H9 (cell line): ENCODE results near the gene MAP3K8. TPM values are rescaled to one million over a fixed set of nuclear protein-coding genes. Genes with fewer than 3 reads are reported as not detected.

Source experiments
- DNase-seq: peaks from one replicate; pipeline ENCODE4 v3.0.0-alpha.2; 2017
- H2AFZ ChIP-seq: one replicate; pipeline ENCODE4 v1.6.1; 2013; ENCODE audit warnings: mild to moderate bottlenecking, low read length, control low read depth, moderate library complexity
- H2AK5ac ChIP-seq: 2 replicates; pipeline ENCODE4 v1.6.1; 2013; ENCODE audit warnings: low read length, control low read depth, mixed read lengths; ENCODE audit not compliant: insufficient read length
- H2BK120ac ChIP-seq: one replicate; pipeline ENCODE4 v1.6.1; 2013; ENCODE audit warnings: low read depth, mild to moderate bottlenecking, low read length, control low read depth, inconsistent platforms; ENCODE audit not compliant: poor library complexity, severe bottlenecking
- H2BK12ac ChIP-seq: 2 replicates; pipeline ENCODE4 v1.6.1; 2013; ENCODE audit warnings: low read length, control low read depth, mixed read lengths, low read depth; ENCODE audit not compliant: insufficient read length
- H2BK15ac ChIP-seq: 2 replicates; pipeline ENCODE4 v1.6.1; 2013; ENCODE audit warnings: low read depth, low read length, control low read depth
- H2BK20ac ChIP-seq: one replicate; pipeline ENCODE4 v1.6.1; 2013; ENCODE audit warnings: low read depth, mild to moderate bottlenecking, low read length, control low read depth, inconsistent platforms; ENCODE audit not compliant: poor library complexity, severe bottlenecking
- H2BK5ac ChIP-seq: 2 replicates; pipeline ENCODE4 v1.6.1; 2013; ENCODE audit warnings: low read length, control low read depth, mixed read lengths; ENCODE audit not compliant: insufficient read length
- H3K14ac ChIP-seq: 2 replicates; pipeline ENCODE4 v1.6.1; 2013; ENCODE audit warnings: low read length, control low read depth; ENCODE audit not compliant: insufficient read depth
- H3K18ac ChIP-seq: 2 replicates; pipeline ENCODE4 v1.6.1; 2013; ENCODE audit warnings: low read depth, mild to moderate bottlenecking, mixed read lengths, low read length, control low read depth; ENCODE audit not compliant: insufficient read length
- H3K23ac ChIP-seq: 2 replicates; pipeline ENCODE4 v1.6.1; 2013; ENCODE audit warnings: low read length, control low read depth, mixed read lengths, low read depth; ENCODE audit not compliant: insufficient read length
- H3K23me2 ChIP-seq: 2 replicates; pipeline ENCODE4 v1.6.1; 2013; ENCODE audit warnings: low read depth, mild to moderate bottlenecking, mixed read lengths, low read length, control low read depth; ENCODE audit not compliant: insufficient read length, poor library complexity, severe bottlenecking
- H3K27ac ChIP-seq: 2 replicates; pipeline ENCODE4 v1.5.1; 2013; ENCODE audit warnings: low read length, control low read depth, mixed read lengths, low read depth; ENCODE audit not compliant: insufficient read length
- H3K27me3 ChIP-seq: 2 replicates; pipeline ENCODE4 v1.6.1; 2013; ENCODE audit warnings: low read length, control low read depth, inconsistent platforms; ENCODE audit not compliant: insufficient read depth
- H3K4ac ChIP-seq: 2 replicates; pipeline ENCODE4 v1.6.1; 2013; ENCODE audit warnings: low read depth, mild to moderate bottlenecking, control low read depth, inconsistent platforms, low read length, moderate library complexity
- H3K4me1 ChIP-seq: 2 replicates; pipeline ENCODE4 v1.6.1; 2013; ENCODE audit warnings: low read length, control low read depth, inconsistent platforms; ENCODE audit not compliant: insufficient read depth
- H3K4me2 ChIP-seq: 2 replicates; pipeline ENCODE4 v1.6.1; 2013; ENCODE audit warnings: low read length, control low read depth, mixed read lengths; ENCODE audit not compliant: insufficient read length, insufficient read depth
- H3K56ac ChIP-seq: 2 replicates; pipeline ENCODE4 v1.6.1; 2013; ENCODE audit warnings: low read depth, mild to moderate bottlenecking, mixed read lengths, low read length, control low read depth; ENCODE audit not compliant: insufficient read length
- H3K79me1 ChIP-seq: 2 replicates; pipeline ENCODE4 v1.6.1; 2013; ENCODE audit warnings: low read depth, mild to moderate bottlenecking, moderate library complexity, low read length, control low read depth, inconsistent platforms; ENCODE audit not compliant: insufficient read depth, poor library complexity, severe bottlenecking
- H3K79me2 ChIP-seq: 2 replicates; pipeline ENCODE4 v1.6.1; 2013; ENCODE audit warnings: low read length, control low read depth, inconsistent platforms; ENCODE audit not compliant: insufficient read depth
- H3K9ac ChIP-seq: 2 replicates; pipeline ENCODE4 v1.6.1; 2013; ENCODE audit warnings: low read length, control low read depth, mixed read lengths; ENCODE audit not compliant: insufficient read length; ENCODE audit errors: extremely low read depth
- H3K9me3 ChIP-seq: one replicate; pipeline ENCODE4 v1.6.1; 2013; ENCODE audit warnings: low read depth, low read length, inconsistent platforms; ENCODE audit not compliant: control insufficient read depth
- H3T11ph ChIP-seq: one replicate; pipeline ENCODE4 v1.6.1; 2013; ENCODE audit warnings: mild to moderate bottlenecking, low read length, control low read depth, inconsistent platforms
- H4K20me1 ChIP-seq: one replicate; pipeline ENCODE4 v1.6.1; 2013; ENCODE audit not compliant: control insufficient read depth, insufficient read length, insufficient read depth
- H4K5ac ChIP-seq: 2 replicates; pipeline ENCODE4 v1.6.1; 2013; ENCODE audit warnings: low read depth, mild to moderate bottlenecking, mixed read lengths, low read length, control low read depth; ENCODE audit not compliant: insufficient read length
- H4K8ac ChIP-seq: replicated peaks from 2 replicates; pipeline ENCODE4 v1.6.1; 2013; ENCODE audit warnings: low read length, control low read depth, mixed read lengths, low read depth; ENCODE audit not compliant: insufficient read length
- H4K91ac ChIP-seq: 2 replicates; pipeline ENCODE4 v1.6.1; 2013; ENCODE audit warnings: low read depth, mild to moderate bottlenecking, moderate library complexity, mixed read lengths, low read length, control low read depth; ENCODE audit not compliant: insufficient read length
- H3K27ac Mint-ChIP-seq, 3 experiments: 2 replicates in 2 of 3; 3 replicates in 1 of 3; pipeline ENCODE4 v1.8.0; 2020 to 2021; ENCODE audit warnings: mixed read lengths in 3 of 3, mild to moderate bottlenecking in 1 of 3, moderate library complexity in 1 of 3
- H3K27me3 Mint-ChIP-seq: 2 replicates; pipeline ENCODE4 v1.8.0; 2021; ENCODE audit warnings: low read depth, mild to moderate bottlenecking, moderate library complexity, mixed read lengths
- H3K36me3 Mint-ChIP-seq, 3 experiments: 2 replicates in 2 of 3; 3 replicates in 1 of 3; pipeline ENCODE4 v1.8.0; 2020 to 2021; ENCODE audit warnings: low read depth in 3 of 3, mixed read lengths in 3 of 3; ENCODE audit not compliant: insufficient read depth in 1 of 3
- H3K4me1 Mint-ChIP-seq, 2 experiments: 2 replicates each; pipeline ENCODE4 v1.8.0; 2020; ENCODE audit warnings: mixed read lengths in 2 of 2
- H3K4me3 Mint-ChIP-seq, 2 experiments: 2 replicates in 1 of 2; 3 replicates in 1 of 2; pipeline ENCODE4 v1.8.0; 2020 to 2021; ENCODE audit warnings: mild to moderate bottlenecking in 2 of 2, mixed read lengths in 2 of 2, moderate library complexity in 1 of 2
- H3K9me3 Mint-ChIP-seq, 2 experiments: 2 replicates in 1 of 2; 3 replicates in 1 of 2; pipeline ENCODE4 v1.8.0; 2020; ENCODE audit warnings: mild to moderate bottlenecking in 2 of 2, mixed read lengths in 2 of 2, moderate library complexity in 1 of 2
- WGBS: extraction: QIAGEN DNeasy Blood & Tissue Kit; methylation state at CpG from one replicate; pipeline ENCODE4 v1.1.7; 2013; ENCODE audit warnings: missing lambda C conversion rate, low lambda C conversion rate, mixed read lengths; ENCODE audit not compliant: insufficient read length; ENCODE audit errors: extremely low coverage; 5-methylcytosine and 5-hydroxymethylcytosine counted together
- total RNA-seq: library from RNA; stranded (reverse); gene quantifications from 2 replicates; pipeline ENCODE4 v1.2.1, GENCODE V29; 2021
- TF ChIP-seq, protein P1 (sequence below): fragments of 200-600 bp; sonication (generic); conservative IDR thresholded peaks from 3 replicates; pipeline ENCODE4 v1.8.0; 2021; ENCODE audit warnings: antibody characterized with exemption, mild to moderate bottlenecking

Gene MAP3K8
- total RNA-seq, 1 experiment from 2014 or later, result 3.5 TPM

DNA sequence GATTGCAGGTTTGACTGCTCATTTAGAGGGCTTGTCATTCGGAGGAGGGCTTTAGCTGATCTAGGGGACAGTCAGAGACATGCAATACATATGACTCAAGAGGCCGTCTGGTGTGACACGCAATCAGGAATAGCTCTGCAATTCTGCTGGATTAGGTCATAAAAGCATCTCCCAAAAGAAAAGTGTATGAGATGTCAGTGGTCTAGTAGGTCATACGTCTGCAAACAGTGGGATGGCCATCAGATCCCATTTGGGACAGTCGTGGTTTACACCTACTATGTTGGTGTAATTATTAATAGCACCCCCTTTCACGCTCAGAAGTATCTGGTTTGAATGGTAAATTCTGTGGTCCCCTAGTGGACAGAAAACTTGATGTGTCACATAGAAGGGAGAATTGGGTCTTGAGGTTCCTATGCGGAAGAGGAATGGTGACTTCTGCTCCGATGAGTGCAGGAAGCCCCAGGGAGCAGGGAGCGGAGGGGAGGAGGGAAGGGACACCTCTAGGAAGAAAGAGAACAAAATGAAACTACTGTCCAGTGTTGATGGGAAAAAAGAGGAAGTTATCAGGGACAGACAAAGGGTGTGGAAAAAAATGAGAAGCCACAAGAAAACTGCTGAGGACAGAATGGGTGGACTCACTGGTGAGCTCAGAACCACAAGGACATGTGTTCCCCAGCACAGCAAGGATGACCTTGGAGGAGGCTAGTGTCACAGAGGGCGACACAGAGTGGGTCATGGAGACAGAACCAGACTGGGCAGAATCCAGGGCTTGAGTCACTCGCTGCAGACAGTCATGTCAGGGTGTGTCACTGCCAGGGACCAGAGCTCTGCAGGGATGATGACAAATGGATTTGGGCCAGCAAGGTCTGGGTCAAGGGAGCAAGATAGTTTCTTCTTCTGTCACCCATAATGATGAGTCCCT, 59.9 kb downstream of the MAP3K8 start:
- no peaks in the 10 kb centered on the region for H3K23me2 ChIP-seq
- H3K4me2 ChIP-seq, result no peak overlapping the region
- TF ChIP-seq, protein P1, sequence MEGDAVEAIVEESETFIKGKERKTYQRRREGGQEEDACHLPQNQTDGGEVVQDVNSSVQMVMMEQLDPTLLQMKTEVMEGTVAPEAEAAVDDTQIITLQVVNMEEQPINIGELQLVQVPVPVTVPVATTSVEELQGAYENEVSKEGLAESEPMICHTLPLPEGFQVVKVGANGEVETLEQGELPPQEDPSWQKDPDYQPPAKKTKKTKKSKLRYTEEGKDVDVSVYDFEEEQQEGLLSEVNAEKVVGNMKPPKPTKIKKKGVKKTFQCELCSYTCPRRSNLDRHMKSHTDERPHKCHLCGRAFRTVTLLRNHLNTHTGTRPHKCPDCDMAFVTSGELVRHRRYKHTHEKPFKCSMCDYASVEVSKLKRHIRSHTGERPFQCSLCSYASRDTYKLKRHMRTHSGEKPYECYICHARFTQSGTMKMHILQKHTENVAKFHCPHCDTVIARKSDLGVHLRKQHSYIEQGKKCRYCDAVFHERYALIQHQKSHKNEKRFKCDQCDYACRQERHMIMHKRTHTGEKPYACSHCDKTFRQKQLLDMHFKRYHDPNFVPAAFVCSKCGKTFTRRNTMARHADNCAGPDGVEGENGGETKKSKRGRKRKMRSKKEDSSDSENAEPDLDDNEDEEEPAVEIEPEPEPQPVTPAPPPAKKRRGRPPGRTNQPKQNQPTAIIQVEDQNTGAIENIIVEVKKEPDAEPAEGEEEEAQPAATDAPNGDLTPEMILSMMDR, result peak; percentile 22; the same call in 1 of the 3 replicates
- no peak overlapping the region for H2AFZ ChIP-seq
- H3K4me1 ChIP-seq, result no peaks in the 10 kb centered on the region
- no peak overlapping the region for H4K5ac ChIP-seq
- H3K27me3 Mint-ChIP-seq, result peaks cover 12% of the 10 kb centered on the region
- no peak overlapping the region for H3T11ph ChIP-seq
- H3K9me3 Mint-ChIP-seq, result no peaks in the 10 kb centered on the region
- H3K4me1 Mint-ChIP-seq, result peaks cover 12 to 13% of the 10 kb centered on the region in 2 experiments
- no peak overlapping the region for H2BK5ac ChIP-seq
- H3K9me3 ChIP-seq, result no peaks in the 10 kb centered on the region
- H2AK5ac ChIP-seq, result no peak overlapping the region
- H3K4me3 Mint-ChIP-seq, result no peak overlapping the region
- no peak overlapping the region for H3K18ac ChIP-seq
- no peak overlapping the region for H2BK15ac ChIP-seq
- H3K9ac ChIP-seq, result no peak overlapping the region
- H4K8ac ChIP-seq, result no peak overlapping the region
- H3K79me1 ChIP-seq, result no peaks in the 10 kb centered on the region
- H2BK12ac ChIP-seq, result no peak overlapping the region
- H3K79me2 ChIP-seq, result no peaks in the 10 kb centered on the region
- H3K23ac ChIP-seq, result no peak overlapping the region
- no peaks in the 10 kb centered on the region for H3K36me3 Mint-ChIP-seq
- no peak overlapping the region for H3K27ac ChIP-seq
- H4K91ac ChIP-seq, result no peak overlapping the region
- WGBS, result no CpG with 5 or more reads among the region's 11 CpGs
- no peak overlapping the region for H3K56ac ChIP-seq
- no peaks in the 10 kb centered on the region for H3K27me3 ChIP-seq
- no peak overlapping the region; a peak in 1 of 7 replicates for H3K27ac Mint-ChIP-seq
- no peak overlapping the region for H3K14ac ChIP-seq
- H4K20me1 ChIP-seq, result no peaks in the 10 kb centered on the region
- H3K4ac ChIP-seq, result no peak overlapping the region
- DNase-seq, result no peak
- no peak overlapping the region for H2BK120ac ChIP-seq
- no peak overlapping the region for H2BK20ac ChIP-seq
